ENCODE measurements around the gene ENTPD8. TPM values are rescaled to one million over a fixed set of nuclear protein-coding genes. Genes with fewer than 3 reads are reported as not detected.

Gene ENTPD8
- total and polyA plus RNA-seq, 2 of the 13 experiments (the other 11 are each of a cell fraction or from before 2014, with no cell fraction given), result 0.26 to 0.44 TPM

DNA sequence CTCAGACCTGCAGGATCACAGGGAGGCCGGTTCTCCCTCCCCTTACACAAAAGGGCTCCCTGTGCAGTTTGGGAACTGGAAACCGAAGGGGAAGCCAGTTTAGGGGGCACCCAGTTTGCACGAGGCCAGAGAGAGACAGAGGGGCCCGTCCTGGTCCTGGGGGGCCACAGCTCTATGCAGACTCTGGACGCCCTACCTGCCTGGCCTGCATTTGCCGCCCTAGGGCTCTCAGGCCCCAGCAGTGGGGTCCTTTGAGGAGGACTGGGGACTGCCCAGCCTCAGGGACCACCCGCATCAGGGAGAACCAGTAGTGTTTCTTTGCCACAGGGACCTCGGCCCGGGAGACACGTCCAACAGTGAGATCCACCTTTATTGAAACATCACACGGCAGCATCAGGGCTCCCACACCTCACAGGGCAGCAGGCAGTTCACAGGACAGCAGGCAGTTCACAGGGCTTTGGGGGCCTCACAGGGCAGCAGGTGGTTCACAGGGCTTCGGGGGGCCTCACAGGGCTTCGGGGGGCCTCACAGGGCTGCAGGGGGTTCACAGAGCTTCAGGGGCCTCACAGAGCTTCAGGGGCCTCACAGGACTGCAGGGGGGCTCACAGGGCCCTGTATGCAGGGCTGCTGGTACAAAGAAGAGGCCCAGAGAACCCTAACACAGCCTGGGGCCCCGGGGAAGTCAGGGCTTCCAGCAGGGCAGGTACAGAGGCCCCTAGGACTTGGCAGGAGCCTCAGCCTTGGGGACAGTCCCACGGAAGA lies 18.6 kb upstream of the ENTPD8 start (continued):
- TF ChIP-seq, protein P1, sequence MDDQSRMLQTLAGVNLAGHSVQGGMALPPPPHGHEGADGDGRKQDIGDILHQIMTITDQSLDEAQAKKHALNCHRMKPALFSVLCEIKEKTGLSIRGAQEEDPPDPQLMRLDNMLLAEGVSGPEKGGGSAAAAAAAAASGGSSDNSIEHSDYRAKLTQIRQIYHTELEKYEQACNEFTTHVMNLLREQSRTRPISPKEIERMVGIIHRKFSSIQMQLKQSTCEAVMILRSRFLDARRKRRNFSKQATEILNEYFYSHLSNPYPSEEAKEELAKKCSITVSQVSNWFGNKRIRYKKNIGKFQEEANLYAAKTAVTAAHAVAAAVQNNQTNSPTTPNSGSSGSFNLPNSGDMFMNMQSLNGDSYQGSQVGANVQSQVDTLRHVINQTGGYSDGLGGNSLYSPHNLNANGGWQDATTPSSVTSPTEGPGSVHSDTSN (CRISPR knock-in tag; IDR thresholded peaks at IDR 0.05; ENCODE audit: borderline replicate concordance), result no peak
- no peak for TF ChIP-seq SMAD1 (CRISPR knock-in tag; IDR thresholded peaks at IDR 0.05; ENCODE audit: borderline replicate concordance, low read depth)
- TF ChIP-seq ZNF142 (CRISPR knock-in tag; IDR thresholded peaks at IDR 0.05), result no peak
- no peak for TF ChIP-seq MIER3 (CRISPR knock-in tag; IDR thresholded peaks at IDR 0.05; ENCODE audit: borderline replicate concordance)
- no peak for TF ChIP-seq JUND (CRISPR knock-in tag; IDR thresholded peaks at IDR 0.05)
- no peak for TF ChIP-seq ZNF674 (CRISPR knock-in tag; IDR thresholded peaks at IDR 0.05; ENCODE audit: low read depth)
- no peak for TF ChIP-seq HNF4A (CRISPR knock-in tag; IDR thresholded peaks at IDR 0.05)
- TF ChIP-seq ZFYVE20 (CRISPR knock-in tag; IDR thresholded peaks at IDR 0.05; ENCODE audit: borderline replicate concordance, low read depth), result no peak
- no peak; the same call in 1 of the 2 replicates for TF ChIP-seq SALL1 (CRISPR knock-in tag; IDR thresholded peaks at IDR 0.05)
- TF ChIP-seq KMT2B (CRISPR knock-in tag; IDR thresholded peaks at IDR 0.05), result no peak
- TF ChIP-seq, protein P2, sequence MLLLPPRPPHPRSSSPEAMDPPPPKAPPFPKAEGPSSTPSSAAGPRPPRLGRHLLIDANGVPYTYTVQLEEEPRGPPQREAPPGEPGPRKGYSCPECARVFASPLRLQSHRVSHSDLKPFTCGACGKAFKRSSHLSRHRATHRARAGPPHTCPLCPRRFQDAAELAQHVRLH (CRISPR knock-in tag; IDR thresholded peaks at IDR 0.05; ENCODE audit: borderline replicate concordance, low read depth), result no peak
- TF ChIP-seq ZNF274 (CRISPR knock-in tag; IDR thresholded peaks at IDR 0.05), result no peak; the same call in 1 of the 2 replicates
- TF ChIP-seq FOXK2 (IDR thresholded peaks at IDR 0.05), result no peak
- no peak for TF ChIP-seq MATR3 (CRISPR knock-in tag; IDR thresholded peaks at IDR 0.05)
- TF ChIP-seq ZUFSP (CRISPR knock-in tag; IDR thresholded peaks at IDR 0.05; ENCODE audit: borderline replicate concordance), result no peak
- no peak for TF ChIP-seq ZNF652 (CRISPR knock-in tag; IDR thresholded peaks at IDR 0.05; ENCODE audit: borderline replicate concordance, low read depth)
- TF ChIP-seq, protein P3, sequence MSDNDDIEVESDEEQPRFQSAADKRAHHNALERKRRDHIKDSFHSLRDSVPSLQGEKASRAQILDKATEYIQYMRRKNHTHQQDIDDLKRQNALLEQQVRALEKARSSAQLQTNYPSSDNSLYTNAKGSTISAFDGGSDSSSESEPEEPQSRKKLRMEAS (IDR thresholded peaks at IDR 0.05), result no peak
- no peak for TF ChIP-seq SIX4 (CRISPR knock-in tag; IDR thresholded peaks at IDR 0.05)
- TF ChIP-seq, protein P4, sequence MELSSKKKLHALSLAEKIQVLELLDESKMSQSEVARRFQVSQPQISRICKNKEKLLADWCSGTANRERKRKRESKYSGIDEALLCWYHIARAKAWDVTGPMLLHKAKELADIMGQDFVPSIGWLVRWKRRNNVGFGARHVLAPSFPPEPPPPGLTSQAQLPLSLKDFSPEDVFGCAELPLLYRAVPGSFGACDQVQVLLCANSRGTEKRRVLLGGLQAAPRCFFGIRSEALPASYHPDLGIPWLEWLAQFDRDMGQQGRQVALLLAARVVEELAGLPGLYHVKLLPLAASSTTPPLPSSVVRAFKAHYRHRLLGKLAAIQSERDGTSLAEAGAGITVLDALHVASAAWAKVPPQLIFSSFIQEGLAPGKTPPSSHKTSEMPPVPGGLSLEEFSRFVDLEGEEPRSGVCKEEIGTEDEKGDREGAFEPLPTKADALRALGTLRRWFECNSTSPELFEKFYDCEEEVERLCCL (CRISPR knock-in tag; IDR thresholded peaks at IDR 0.05; ENCODE audit: borderline replicate concordance), result no peak
